ENCODE measurements around the gene HOXD10.

Gene HOXD10

DNA sequence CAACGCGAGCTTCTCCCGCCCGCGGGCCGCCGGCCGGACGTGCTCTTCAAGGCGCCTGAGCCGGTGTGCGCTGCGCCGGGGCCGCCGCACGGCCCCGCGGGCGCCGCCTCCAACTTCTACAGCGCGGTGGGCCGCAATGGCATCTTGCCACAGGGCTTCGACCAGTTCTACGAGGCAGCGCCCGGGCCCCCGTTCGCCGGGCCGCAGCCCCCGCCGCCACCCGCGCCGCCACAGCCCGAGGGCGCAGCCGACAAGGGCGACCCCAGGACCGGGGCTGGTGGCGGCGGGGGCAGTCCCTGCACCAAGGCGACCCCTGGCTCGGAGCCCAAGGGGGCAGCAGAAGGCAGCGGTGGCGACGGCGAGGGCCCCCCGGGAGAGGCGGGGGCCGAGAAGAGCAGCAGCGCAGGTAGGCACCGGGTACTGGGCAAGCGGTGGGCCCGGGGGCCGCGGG lies 8.8 kb upstream of the HOXD10 start:
- DNase-seq, result no peak
- Histone ChIP-seq H3K27me3 (replicated peaks; ENCODE audit: insufficient read depth, low read length) (peaks cover 44% of the 10 kb centered on the region), H3K27ac (ENCODE audit: low read length) (no peak overlapping the region), H3K4me3 (ENCODE audit: low read length) (no peak overlapping the region), H4K20me1 (ENCODE audit: insufficient read depth, low read length) (no peaks in the 10 kb centered on the region), H3K4me2 (ENCODE audit: low read depth, low read length) (no peak overlapping the region), H3K79me2 (ENCODE audit: low read length) (no peaks in the 10 kb centered on the region), H3K4me1 (ENCODE audit: low read length) (no peaks in the 10 kb centered on the region), H3K36me3 (replicated peaks; ENCODE audit: insufficient read depth, low read length) (no peaks in the 10 kb centered on the region), H2AFZ (ENCODE audit: low read length) (no peak overlapping the region), H3K9me3 (replicated peaks; ENCODE audit: insufficient read depth, low read length) (no peaks in the 10 kb centered on the region), H3K9ac (ENCODE audit: low read length) (no peak overlapping the region), H3K9me2 (replicated peaks; ENCODE audit: insufficient read depth, low read length) (no peaks in the 10 kb centered on the region), H3F3A (ENCODE audit: insufficient read depth, low read length) (no peaks in the 10 kb centered on the region)
- TF ChIP-seq EZH2phosphoT487 (IDR thresholded peaks at IDR 0.05; ENCODE audit: low read length) (no peak), EZH2 (optimal IDR thresholded peaks at IDR 0.05; ENCODE audit: low read depth, low read length) (no peak)
- TF ChIP-seq, protein P1, sequence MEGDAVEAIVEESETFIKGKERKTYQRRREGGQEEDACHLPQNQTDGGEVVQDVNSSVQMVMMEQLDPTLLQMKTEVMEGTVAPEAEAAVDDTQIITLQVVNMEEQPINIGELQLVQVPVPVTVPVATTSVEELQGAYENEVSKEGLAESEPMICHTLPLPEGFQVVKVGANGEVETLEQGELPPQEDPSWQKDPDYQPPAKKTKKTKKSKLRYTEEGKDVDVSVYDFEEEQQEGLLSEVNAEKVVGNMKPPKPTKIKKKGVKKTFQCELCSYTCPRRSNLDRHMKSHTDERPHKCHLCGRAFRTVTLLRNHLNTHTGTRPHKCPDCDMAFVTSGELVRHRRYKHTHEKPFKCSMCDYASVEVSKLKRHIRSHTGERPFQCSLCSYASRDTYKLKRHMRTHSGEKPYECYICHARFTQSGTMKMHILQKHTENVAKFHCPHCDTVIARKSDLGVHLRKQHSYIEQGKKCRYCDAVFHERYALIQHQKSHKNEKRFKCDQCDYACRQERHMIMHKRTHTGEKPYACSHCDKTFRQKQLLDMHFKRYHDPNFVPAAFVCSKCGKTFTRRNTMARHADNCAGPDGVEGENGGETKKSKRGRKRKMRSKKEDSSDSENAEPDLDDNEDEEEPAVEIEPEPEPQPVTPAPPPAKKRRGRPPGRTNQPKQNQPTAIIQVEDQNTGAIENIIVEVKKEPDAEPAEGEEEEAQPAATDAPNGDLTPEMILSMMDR (IDR thresholded peaks at IDR 0.05; ENCODE audit: low read length), result no peak

GRCh38 chr2:176109192-176109901 lies 7.2 kb upstream of the HOXD10 start:
- TF ChIP-seq EZH2 (optimal IDR thresholded peaks at IDR 0.05; ENCODE audit: low read depth, low read length) (no peak), EZH2phosphoT487 (IDR thresholded peaks at IDR 0.05; ENCODE audit: low read length) (no peak)
- TF ChIP-seq, protein P1 (IDR thresholded peaks at IDR 0.05; ENCODE audit: low read length), result no peak
- Histone ChIP-seq H2AFZ (ENCODE audit: low read length) (no peak overlapping the region), H3K9me2 (replicated peaks; ENCODE audit: insufficient read depth, low read length) (no peaks in the 10 kb centered on the region), H3K9ac (ENCODE audit: low read length) (no peak overlapping the region), H3K36me3 (replicated peaks; ENCODE audit: insufficient read depth, low read length) (no peaks in the 10 kb centered on the region), H4K20me1 (ENCODE audit: insufficient read depth, low read length) (no peaks in the 10 kb centered on the region), H3K79me2 (ENCODE audit: low read length) (no peaks in the 10 kb centered on the region), H3K27ac (ENCODE audit: low read length) (no peak overlapping the region), H3K27me3 (replicated peaks; ENCODE audit: insufficient read depth, low read length) (peaks cover 57% of the 10 kb centered on the region), H3K4me3 (ENCODE audit: low read length) (no peak overlapping the region), H3F3A (ENCODE audit: insufficient read depth, low read length) (no peaks in the 10 kb centered on the region), H3K4me1 (ENCODE audit: low read length) (no peaks in the 10 kb centered on the region), H3K9me3 (replicated peaks; ENCODE audit: insufficient read depth, low read length) (no peaks in the 10 kb centered on the region), H3K4me2 (ENCODE audit: low read depth, low read length) (no peak overlapping the region)
- DNase-seq, result no peak

GRCh38 chr2:176109946-176110345 lies 6.6 kb upstream of the HOXD10 start:
- Histone ChIP-seq H3K4me2 (ENCODE audit: low read depth, low read length) (no peak overlapping the region), H3K9ac (ENCODE audit: low read length) (no peak overlapping the region), H3K9me3 (replicated peaks; ENCODE audit: insufficient read depth, low read length) (no peaks in the 10 kb centered on the region), H4K20me1 (ENCODE audit: insufficient read depth, low read length) (no peaks in the 10 kb centered on the region), H3K4me1 (ENCODE audit: low read length) (no peaks in the 10 kb centered on the region), H3K79me2 (ENCODE audit: low read length) (no peaks in the 10 kb centered on the region), H3F3A (ENCODE audit: insufficient read depth, low read length) (no peaks in the 10 kb centered on the region), H3K36me3 (replicated peaks; ENCODE audit: insufficient read depth, low read length) (no peaks in the 10 kb centered on the region), H3K4me3 (ENCODE audit: low read length) (no peak overlapping the region), H3K27ac (ENCODE audit: low read length) (no peak overlapping the region), H3K27me3 (replicated peaks; ENCODE audit: insufficient read depth, low read length) (peaks cover 62% of the 10 kb centered on the region), H2AFZ (ENCODE audit: low read length) (no peak overlapping the region), H3K9me2 (replicated peaks; ENCODE audit: insufficient read depth, low read length) (no peaks in the 10 kb centered on the region)
- no peak for DNase-seq
- TF ChIP-seq EZH2phosphoT487 (IDR thresholded peaks at IDR 0.05; ENCODE audit: low read length) (no peak), EZH2 (optimal IDR thresholded peaks at IDR 0.05; ENCODE audit: low read depth, low read length) (no peak)
- TF ChIP-seq, protein P1 (IDR thresholded peaks at IDR 0.05; ENCODE audit: low read length), result no peak
